Liver (tissue), 9 donors: ENCODE measurements around the gene TNF. TPM values are rescaled to one million over a fixed set of nuclear protein-coding genes. Genes with fewer than 3 reads are reported as not detected.
A peak's percentile ranks its signal among the peaks of the same experiment; 100 is the strongest.

Experiments
- DNase-seq: peaks from one replicate; pipeline ENCODE4 v3.0.0-alpha.2; 2017; ENCODE audit warnings: low spot score
- H3K27ac ChIP-seq, 2 donors: one replicate each; pipeline ENCODE4 v1.7.0; 2013; ENCODE audit warnings: inconsistent platforms in 2 of 2, low read length in 2 of 2, control low read depth in 1 of 2, low read depth in 1 of 2, mild to moderate bottlenecking in 1 of 2
- H3K27me3 ChIP-seq, 4 donors: one replicate each; pipeline versions ENCODE4 v1.6.1 to v1.7.0; 2013; ENCODE audit warnings: low read length in 3 of 4, inconsistent platforms in 1 of 4, mild to moderate bottlenecking in 1 of 4, moderate library complexity in 1 of 4; ENCODE audit not compliant: control insufficient read depth in 4 of 4, insufficient read depth in 4 of 4
- H3K36me3 ChIP-seq, 4 donors: one replicate each; pipeline versions ENCODE4 v1.6.1 to v1.7.0; 2013; ENCODE audit warnings: low read length in 3 of 4, mild to moderate bottlenecking in 3 of 4, low read depth in 1 of 4, moderate library complexity in 1 of 4; ENCODE audit not compliant: control insufficient read depth in 4 of 4, insufficient read depth in 3 of 4
- H3K4me1 ChIP-seq, 4 donors: one replicate each; pipeline versions ENCODE4 v1.6.1 to v1.7.0; 2013; ENCODE audit warnings: low read length in 3 of 4, mild to moderate bottlenecking in 3 of 4, moderate library complexity in 1 of 4; ENCODE audit not compliant: control insufficient read depth in 4 of 4, insufficient read depth in 4 of 4
- H3K4me3 ChIP-seq, 3 donors: one replicate each; pipeline versions ENCODE4 v1.6.1 to v1.7.0; 2013; ENCODE audit warnings: low read length in 3 of 3, control low read depth in 1 of 3, low read depth in 1 of 3, mild to moderate bottlenecking in 1 of 3
- H3K9ac ChIP-seq, 2 donors: one replicate each; pipeline ENCODE4 v1.7.0; 2013; ENCODE audit warnings: low read length in 2 of 2, mild to moderate bottlenecking in 2 of 2, moderate library complexity in 2 of 2, control low read depth in 1 of 2, low read depth in 1 of 2
- H3K9me3 ChIP-seq, 4 donors: one replicate each; pipeline versions ENCODE4 v1.6.1 to v1.7.0; 2013; ENCODE audit warnings: low read length in 3 of 4; ENCODE audit not compliant: control insufficient read depth in 4 of 4
- EGR1 ChIP-seq, 2 donors: IDR thresholded peaks; 2 replicates each; pipeline ENCODE4 v1.6.1; 2016 to 2018; ENCODE audit warnings: antibody characterized with exemption in 2 of 2, low read depth in 2 of 2
- FOXA1 ChIP-seq: IDR thresholded peaks from 2 replicates; pipeline ENCODE4 v1.6.1; 2016; ENCODE audit warnings: antibody characterized with exemption
- FOXA2 ChIP-seq: IDR thresholded peaks from 2 replicates; pipeline ENCODE4 v1.6.1; 2016; ENCODE audit warnings: antibody characterized with exemption
- GABPA ChIP-seq, 2 donors: IDR thresholded peaks in 1 of 2; conservative IDR thresholded peaks in 1 of 2; 2 replicates each; pipeline ENCODE4 v1.6.1; 2016; ENCODE audit warnings: antibody characterized with exemption in 2 of 2, mild to moderate bottlenecking in 1 of 2, moderate library complexity in 1 of 2
- HNF4A ChIP-seq, 2 donors: conservative IDR thresholded peaks; 2 replicates each; pipeline ENCODE4 v1.6.1; 2016; ENCODE audit warnings: antibody characterized with exemption in 2 of 2, mild to moderate bottlenecking in 2 of 2
- HNF4G ChIP-seq: IDR thresholded peaks from 2 replicates; pipeline ENCODE4 v1.6.1; 2016; ENCODE audit warnings: antibody characterized with exemption
- RAD21 ChIP-seq, 2 donors: IDR thresholded peaks; 2 replicates each; pipeline ENCODE4 v1.6.1; 2016; ENCODE audit warnings: antibody characterized with exemption in 2 of 2, mild to moderate bottlenecking in 2 of 2
- RXRA ChIP-seq, 2 donors: IDR thresholded peaks; 2 replicates each; pipeline ENCODE4 v1.6.1; 2017 to 2018; ENCODE audit warnings: antibody characterized with exemption in 2 of 2, mild to moderate bottlenecking in 1 of 2
- SP1 ChIP-seq: IDR thresholded peaks from 2 replicates; pipeline ENCODE4 v1.6.1; 2018; ENCODE audit warnings: antibody characterized with exemption, mild to moderate bottlenecking
- TAF1 ChIP-seq: conservative IDR thresholded peaks from 2 replicates; pipeline ENCODE4 v1.6.1; 2016; ENCODE audit warnings: antibody characterized with exemption, mild to moderate bottlenecking
- YY1 ChIP-seq: IDR thresholded peaks from 2 replicates; pipeline ENCODE4 v1.6.1; 2016; ENCODE audit warnings: antibody characterized with exemption, mild to moderate bottlenecking
- WGBS: extraction: QIAGEN DNeasy Blood & Tissue Kit; methylation state at CpG from one replicate; pipeline ENCODE4 v1.1.7; 2013; 5-methylcytosine and 5-hydroxymethylcytosine counted together
- polyA plus RNA-seq, 2 donors: library from polyadenylated mRNA; stranded (reverse) in 1 of 2; unstranded in 1 of 2; fragments of 200-250 nt in 1 of 2; fragments of >200 nt in 1 of 2; fragmentation: Nextera tagmentation in 1 of 2; extraction: Ambion mirVana in 1 of 2; gene quantifications; one replicate each; pipeline versions ENCODE4 v1.2.1 to v1.2.3, GENCODE V29; 2013 to 2015
- total RNA-seq, 2 donors: library from RNA; depleted of rRNA; stranded (reverse); fragments of >200 nt; gene quantifications; one replicate each; pipeline ENCODE4 v1.2.3, GENCODE V29; 2014
- TF ChIP-seq, protein P1 (sequence below): IDR thresholded peaks from 2 replicates; pipeline ENCODE4 v1.6.1; 2016; ENCODE audit warnings: antibody characterized with exemption
- TF ChIP-seq, protein P2 (sequence below): IDR thresholded peaks from 2 replicates; pipeline ENCODE4 v1.6.1; 2016; ENCODE audit warnings: antibody characterized with exemption, mild to moderate bottlenecking
- TF ChIP-seq, protein P3 (sequence below): fragments of 150-350 bp; IDR thresholded peaks from 2 replicates; pipeline ENCODE4 v1.5.1; 2017; ENCODE audit warnings: improper control_type of control experiment, low read depth, low read length; ENCODE audit not compliant: missing input control
- TF ChIP-seq, protein P4 (sequence below): IDR thresholded peaks from 2 replicates; pipeline ENCODE4 v1.6.1; 2016; ENCODE audit warnings: antibody characterized with exemption
- TF ChIP-seq, protein P5 (sequence below): IDR thresholded peaks from 2 replicates; pipeline ENCODE4 v1.6.1; 2016; ENCODE audit warnings: antibody characterized with exemption
- donor health status: healthy.
- donor health status: healthy.
- donor health status: healthy.
- donor health status: healthy.
- donor health status: healthy.

Gene TNF
- total and polyA plus RNA-seq, 4 donors = 0.06 to 0.42 (median 0.19) TPM; not detected in 1

DNA sequence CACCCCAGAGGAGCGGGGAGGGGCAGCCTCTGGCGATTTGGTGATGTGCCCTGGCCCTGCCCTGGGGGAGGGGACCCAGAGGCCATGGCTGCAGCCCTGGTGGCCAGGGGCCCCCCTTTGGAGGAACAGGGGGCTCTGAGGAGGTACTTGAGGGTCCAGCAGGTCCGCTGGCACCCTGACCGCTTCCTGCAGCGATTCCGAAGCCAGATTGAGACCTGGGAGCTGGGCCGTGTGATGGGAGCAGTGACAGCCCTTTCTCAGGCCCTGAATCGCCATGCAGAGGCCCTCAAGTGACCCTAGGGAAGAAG lies 17.1 kb upstream of the TNF start:
- peak overlapping the region; percentile 55 to 84 for H3K27ac ChIP-seq
- WGBS = 89% methylated on average over 8 of the region's 8 CpGs
- peaks cover 0 to 22% (median 7%) of the 10 kb centered on the region in 4 donors for H3K4me1 ChIP-seq

DNA sequence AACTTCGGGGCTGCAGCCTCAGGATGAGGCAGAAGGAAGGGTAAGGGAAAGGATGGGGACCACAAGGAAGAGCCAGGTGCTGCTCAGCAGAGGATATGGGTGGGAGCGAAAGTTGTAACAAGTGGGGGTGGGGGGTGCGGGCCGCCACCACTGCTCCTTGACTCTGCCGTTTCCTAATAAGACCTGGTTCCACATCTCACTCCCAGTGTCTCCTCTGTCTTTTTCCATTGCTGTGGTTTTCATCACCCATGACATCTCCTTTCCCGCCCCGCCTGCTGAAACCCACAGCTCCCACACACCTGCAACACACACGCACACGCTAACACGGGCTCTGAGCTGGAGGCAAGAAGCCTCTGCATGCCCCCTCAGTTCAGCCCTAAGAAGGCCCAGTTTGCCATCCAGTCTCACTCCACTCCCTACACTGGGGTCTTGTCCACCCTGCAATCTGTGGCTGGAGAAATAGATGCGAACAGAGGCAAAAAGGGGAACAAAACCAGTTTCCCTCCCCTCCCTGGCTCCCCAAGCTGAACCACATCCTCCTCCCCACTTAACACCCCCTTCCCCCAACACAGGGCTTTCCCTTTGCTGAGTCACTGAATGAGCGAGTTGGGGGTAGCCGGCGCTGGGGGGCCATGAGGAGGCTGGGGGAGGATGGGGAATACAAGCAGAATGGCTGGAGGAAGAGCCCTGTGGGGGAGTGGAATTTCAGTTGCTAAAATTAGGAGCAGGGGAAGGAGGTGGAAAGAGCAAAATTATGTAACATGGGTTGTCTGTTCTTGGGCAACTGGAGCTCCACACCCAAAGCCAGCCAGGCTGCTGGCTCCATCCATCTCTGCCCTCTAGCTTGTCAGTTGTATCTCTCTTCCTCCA lies 16.5 kb upstream of the TNF start:
- TF ChIP-seq, protein P1, sequence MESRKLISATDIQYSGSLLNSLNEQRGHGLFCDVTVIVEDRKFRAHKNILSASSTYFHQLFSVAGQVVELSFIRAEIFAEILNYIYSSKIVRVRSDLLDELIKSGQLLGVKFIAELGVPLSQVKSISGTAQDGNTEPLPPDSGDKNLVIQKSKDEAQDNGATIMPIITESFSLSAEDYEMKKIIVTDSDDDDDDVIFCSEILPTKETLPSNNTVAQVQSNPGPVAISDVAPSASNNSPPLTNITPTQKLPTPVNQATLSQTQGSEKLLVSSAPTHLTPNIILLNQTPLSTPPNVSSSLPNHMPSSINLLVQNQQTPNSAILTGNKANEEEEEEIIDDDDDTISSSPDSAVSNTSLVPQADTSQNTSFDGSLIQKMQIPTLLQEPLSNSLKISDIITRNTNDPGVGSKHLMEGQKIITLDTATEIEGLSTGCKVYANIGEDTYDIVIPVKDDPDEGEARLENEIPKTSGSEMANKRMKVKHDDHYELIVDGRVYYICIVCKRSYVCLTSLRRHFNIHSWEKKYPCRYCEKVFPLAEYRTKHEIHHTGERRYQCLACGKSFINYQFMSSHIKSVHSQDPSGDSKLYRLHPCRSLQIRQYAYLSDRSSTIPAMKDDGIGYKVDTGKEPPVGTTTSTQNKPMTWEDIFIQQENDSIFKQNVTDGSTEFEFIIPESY = no peak
- TF ChIP-seq, protein P2, sequence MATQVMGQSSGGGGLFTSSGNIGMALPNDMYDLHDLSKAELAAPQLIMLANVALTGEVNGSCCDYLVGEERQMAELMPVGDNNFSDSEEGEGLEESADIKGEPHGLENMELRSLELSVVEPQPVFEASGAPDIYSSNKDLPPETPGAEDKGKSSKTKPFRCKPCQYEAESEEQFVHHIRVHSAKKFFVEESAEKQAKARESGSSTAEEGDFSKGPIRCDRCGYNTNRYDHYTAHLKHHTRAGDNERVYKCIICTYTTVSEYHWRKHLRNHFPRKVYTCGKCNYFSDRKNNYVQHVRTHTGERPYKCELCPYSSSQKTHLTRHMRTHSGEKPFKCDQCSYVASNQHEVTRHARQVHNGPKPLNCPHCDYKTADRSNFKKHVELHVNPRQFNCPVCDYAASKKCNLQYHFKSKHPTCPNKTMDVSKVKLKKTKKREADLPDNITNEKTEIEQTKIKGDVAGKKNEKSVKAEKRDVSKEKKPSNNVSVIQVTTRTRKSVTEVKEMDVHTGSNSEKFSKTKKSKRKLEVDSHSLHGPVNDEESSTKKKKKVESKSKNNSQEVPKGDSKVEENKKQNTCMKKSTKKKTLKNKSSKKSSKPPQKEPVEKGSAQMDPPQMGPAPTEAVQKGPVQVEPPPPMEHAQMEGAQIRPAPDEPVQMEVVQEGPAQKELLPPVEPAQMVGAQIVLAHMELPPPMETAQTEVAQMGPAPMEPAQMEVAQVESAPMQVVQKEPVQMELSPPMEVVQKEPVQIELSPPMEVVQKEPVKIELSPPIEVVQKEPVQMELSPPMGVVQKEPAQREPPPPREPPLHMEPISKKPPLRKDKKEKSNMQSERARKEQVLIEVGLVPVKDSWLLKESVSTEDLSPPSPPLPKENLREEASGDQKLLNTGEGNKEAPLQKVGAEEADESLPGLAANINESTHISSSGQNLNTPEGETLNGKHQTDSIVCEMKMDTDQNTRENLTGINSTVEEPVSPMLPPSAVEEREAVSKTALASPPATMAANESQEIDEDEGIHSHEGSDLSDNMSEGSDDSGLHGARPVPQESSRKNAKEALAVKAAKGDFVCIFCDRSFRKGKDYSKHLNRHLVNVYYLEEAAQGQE = no peak
- TF ChIP-seq EGR1 (IDR thresholded peaks at IDR 0.05; ENCODE audit: low read depth in 2 of 2) = no peak
- TF ChIP-seq HNF4G = no peak
- TF ChIP-seq HNF4A (conservative IDR thresholded peaks at IDR 0.05) = no peak
- no peak for TF ChIP-seq SP1
- no peak for TF ChIP-seq YY1
- TF ChIP-seq, protein P3, sequence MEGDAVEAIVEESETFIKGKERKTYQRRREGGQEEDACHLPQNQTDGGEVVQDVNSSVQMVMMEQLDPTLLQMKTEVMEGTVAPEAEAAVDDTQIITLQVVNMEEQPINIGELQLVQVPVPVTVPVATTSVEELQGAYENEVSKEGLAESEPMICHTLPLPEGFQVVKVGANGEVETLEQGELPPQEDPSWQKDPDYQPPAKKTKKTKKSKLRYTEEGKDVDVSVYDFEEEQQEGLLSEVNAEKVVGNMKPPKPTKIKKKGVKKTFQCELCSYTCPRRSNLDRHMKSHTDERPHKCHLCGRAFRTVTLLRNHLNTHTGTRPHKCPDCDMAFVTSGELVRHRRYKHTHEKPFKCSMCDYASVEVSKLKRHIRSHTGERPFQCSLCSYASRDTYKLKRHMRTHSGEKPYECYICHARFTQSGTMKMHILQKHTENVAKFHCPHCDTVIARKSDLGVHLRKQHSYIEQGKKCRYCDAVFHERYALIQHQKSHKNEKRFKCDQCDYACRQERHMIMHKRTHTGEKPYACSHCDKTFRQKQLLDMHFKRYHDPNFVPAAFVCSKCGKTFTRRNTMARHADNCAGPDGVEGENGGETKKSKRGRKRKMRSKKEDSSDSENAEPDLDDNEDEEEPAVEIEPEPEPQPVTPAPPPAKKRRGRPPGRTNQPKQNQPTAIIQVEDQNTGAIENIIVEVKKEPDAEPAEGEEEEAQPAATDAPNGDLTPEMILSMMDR = no peak
- TF ChIP-seq TAF1 = no peak
- TF ChIP-seq, protein P4, sequence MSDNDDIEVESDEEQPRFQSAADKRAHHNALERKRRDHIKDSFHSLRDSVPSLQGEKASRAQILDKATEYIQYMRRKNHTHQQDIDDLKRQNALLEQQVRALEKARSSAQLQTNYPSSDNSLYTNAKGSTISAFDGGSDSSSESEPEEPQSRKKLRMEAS = no peak
- no peak for TF ChIP-seq RAD21 (IDR thresholded peaks at IDR 0.05)
- no peak for TF ChIP-seq FOXA2
- no peak for TF ChIP-seq FOXA1
- TF ChIP-seq, protein P5, sequence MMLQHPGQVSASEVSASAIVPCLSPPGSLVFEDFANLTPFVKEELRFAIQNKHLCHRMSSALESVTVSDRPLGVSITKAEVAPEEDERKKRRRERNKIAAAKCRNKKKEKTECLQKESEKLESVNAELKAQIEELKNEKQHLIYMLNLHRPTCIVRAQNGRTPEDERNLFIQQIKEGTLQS = no peak
- TF ChIP-seq RXRA (IDR thresholded peaks at IDR 0.05) = no peak
- no peak for TF ChIP-seq GABPA (IDR thresholded peaks at IDR 0.05 in 1 of 2, conservative IDR thresholded peaks at IDR 0.05 in 1 of 2)
- WGBS = 85% methylated on average over 14 of the region's 14 CpGs
- Histone ChIP-seq H3K27ac (peak overlapping the region; percentile 55 to 84), H3K27me3 (no peaks in the 10 kb centered on the region), H3K4me3 (no peak overlapping the region), H3K9me3 (no peaks in the 10 kb centered on the region), H3K4me1 (peaks cover 0 to 22% (median 7%) of the 10 kb centered on the region in 4 donors), H3K36me3 (peaks cover 6 to 14% (median 11%) of the 10 kb centered on the region in 4 donors), H3K9ac (no peak overlapping the region)
- DNase-seq = no peak

More for the DNA sequence above, 17.1 kb upstream of the TNF start:
- no peaks in the 10 kb centered on the region for H3K9me3 ChIP-seq
- TF ChIP-seq TAF1 (no peak), RXRA (IDR thresholded peaks at IDR 0.05) (no peak)
- TF ChIP-seq, protein P3 = no peak
- H3K36me3 ChIP-seq = peaks cover 6 to 14% (median 11%) of the 10 kb centered on the region in 4 donors
- no peak for DNase-seq
- H3K9ac ChIP-seq = no peak overlapping the region
- no peaks in the 10 kb centered on the region for H3K27me3 ChIP-seq
- no peak overlapping the region for H3K4me3 ChIP-seq
